GM18873 (cell line): ENCODE results near the gene ARL4D.
"Not testable (repeated sequence)": the region's sequence is repeated elsewhere in the genome, so short reads cannot be mapped to it uniquely, and the experiment has no call there.

Experiments used
- ATAC-seq: cut with Tn5 transposase; IDR thresholded peaks from one replicate; pipeline ENCODE4 v1.9.1; 2021; ENCODE audit warnings: mild to moderate bottlenecking, moderate library complexity, moderate number of reproducible peaks; ENCODE audit not compliant: unreplicated experiment, low FRiP score

The ARL4D gene

DNA sequence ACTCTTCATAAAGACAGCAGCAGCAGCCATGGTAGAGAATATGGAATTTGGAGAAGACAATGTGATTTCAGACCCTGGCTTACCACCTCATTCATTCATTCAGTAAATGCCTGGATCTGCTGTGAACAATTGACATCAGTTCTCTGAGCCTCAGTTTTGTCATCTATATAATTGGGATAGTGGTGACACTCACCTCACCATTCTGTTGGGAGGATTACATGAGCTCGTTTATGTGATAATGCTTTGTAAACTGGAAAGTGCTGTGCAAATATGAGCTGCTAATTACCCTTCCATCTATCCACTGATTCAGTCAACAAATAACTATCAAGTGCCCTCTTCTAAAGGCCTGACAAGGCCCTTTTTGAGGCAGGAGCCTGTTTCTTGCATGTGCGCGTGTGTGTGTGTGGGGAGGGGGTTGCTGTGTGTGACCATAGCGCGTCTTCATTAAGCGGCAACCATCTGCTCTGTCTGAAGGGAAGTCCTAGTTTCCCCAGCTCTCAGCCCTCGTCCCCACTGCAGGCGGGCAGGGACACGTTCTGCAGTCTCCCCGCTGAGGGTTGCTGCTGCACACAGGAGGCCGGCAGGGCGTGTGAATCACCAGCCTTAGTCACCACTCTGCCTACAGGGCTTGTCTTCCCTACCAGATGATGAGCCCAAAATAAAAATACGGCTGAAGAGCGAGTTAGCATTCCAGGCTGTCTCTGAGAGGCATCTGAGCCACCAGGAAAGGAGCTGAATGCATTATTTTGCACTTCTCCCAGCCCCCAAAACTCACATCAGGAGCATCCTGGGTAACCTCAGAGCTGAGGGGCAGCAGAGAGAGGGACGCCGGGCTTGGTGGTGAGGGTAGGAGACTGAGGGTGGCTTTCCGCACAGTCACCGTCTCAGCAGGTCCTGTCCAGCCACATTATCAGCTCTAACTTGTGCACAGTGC, 19.9 kb downstream of the ARL4D start:
- no peak for ATAC-seq

DNA sequence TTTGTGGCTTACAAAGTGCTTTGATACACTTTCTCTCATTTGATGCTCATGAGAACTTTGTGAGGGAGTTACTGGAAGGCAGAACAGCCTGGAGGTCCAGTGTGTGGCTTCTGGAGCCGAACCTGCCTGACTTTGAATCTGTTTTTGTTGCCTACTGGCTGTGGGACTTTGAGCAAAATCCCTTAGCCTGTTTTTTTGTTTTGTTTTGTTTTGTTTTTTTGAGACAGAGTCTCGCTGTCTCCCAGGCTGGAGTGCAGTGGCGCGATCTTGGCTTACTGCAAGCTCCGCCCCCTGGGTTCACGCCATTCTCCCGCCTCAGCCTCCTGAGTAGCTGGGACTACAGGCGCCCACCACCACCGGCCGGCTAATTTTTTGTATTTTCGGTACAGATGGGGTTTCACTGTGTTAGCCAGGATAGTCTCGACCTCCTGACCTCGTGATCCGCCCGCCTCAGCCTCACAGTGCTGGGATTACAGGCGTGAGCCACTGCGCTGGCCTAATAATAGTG, 20.6 kb downstream of the ARL4D start:
- not testable (repeated sequence) for ATAC-seq

DNA sequence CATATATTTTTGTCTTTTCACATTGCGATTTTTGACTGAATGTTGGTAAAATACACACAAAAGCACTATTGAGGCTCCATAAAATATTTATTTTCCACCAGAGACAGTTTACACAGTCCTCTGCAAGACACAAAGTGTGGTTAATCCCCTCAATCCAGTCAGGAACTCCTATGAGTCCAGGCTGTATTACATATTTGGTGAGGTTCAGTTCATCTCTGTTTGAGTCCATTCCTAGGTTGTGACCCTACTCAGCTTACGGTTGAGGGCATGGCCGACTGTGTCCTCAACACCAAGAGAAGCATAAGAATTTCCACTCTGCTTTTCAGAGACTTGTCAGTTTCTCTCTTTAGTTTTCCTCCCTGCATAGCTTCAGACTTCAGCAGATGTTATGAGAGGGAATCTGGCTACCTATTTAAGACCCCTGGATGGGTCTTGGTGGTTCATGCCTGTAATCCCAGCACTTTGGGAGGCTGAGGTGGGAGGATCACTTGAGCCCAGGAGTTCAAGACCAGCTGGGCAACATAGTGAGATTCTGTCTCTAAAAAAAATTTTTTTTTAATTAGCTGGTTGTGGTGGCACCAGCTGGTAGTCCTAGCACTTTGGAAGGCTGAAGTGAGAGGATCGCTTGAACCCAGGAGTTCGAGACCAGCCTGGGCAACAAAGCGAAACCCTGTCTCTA, 25.1 kb downstream of the ARL4D start:
- ATAC-seq: no peak

DNA sequence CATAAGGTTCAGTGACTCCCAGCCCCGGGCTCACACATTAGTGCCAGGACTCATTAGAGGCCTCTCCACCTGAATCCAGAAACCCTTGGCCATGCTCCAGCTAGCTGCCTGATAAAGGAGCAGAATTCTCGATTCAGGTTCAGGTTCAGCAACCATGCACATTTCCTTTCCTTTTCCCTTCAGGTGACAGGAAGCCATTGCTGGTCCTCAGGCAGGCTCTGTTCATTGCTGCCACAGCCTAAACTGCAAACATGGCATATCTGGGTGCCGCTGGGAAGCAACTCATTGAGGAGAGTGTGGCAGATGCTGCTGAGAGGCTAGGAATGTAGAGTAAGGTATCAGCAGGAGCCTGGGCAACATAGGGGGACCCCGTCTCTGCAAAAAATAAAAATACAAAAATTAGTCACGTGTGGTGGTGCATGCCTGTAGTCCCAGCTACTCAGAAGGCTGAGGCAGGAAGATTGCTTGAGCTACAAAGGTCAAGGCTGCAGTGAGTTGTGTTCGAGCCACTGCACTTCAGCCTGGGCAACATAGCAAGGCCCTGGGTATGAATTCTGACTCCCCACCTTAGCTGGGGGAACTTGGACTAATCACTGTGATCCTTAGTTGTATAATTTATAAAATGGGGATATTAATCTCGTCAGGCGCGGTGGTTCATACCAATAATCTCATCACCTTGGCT, 28.7 kb downstream of the ARL4D start:
- ATAC-seq: no peak

DNA sequence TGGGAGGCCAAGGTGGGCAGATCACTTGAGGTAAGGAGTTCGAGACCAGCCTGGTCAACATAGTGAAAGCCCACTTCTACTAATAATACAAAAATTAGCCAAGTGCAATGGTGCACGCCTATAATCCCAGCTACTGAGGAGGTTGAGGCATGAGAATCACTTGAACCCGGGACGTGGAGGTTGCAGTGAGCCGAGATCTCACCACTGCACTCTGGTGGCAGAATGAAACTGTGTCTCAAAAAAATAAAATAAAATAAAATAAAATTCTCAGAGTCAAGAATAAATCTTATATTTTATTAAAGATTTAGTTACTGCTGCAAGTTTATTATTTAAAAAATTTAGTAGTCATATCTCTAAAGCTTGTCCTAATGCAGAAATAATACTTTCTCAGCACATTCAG, 29.7 kb downstream of the ARL4D start:
- no peak for ATAC-seq

GRCh38 chr17:43430936-43431713, 32.3 kb downstream of the ARL4D start:
- ATAC-seq: no peak

DNA sequence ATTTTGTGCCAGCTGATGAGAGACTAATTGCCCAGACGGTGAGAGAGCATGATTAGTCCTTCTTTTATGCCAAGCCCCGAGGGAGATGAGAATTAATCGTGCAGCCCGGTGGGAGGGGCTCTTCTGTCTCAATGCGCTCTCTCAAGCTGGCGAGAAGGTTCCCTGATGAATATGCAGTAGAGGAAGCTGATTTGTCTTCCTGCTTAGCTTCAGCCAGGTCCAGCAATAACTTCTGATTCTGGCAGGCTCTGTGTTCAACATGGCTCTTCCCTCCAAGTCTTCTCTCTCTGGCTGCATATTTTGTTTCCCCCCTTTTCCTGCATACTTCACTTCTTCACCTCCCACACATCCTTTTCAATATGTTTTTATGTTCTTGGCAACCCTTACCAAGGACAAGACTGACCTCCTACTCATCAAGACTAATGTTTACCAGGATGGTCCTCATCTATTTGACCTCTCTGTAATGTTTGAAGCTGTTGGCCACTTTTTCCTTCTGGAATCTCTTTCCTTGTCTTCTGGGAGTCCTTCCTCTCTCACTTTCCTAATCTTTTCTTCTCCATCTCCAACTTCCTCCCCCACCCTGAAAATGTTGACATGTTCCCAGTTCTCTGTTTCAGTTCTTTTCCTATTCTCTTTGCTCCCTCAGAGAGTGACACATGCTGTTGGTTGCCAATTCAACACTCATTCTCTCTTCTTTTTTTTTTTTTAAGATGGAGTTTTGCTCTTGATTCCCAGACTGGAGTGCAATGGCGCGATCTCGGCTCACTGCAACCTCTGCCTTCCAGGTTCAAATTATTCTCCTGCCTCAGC, 33.1 kb downstream of the ARL4D start:
- ATAC-seq: no peak

- ATAC-seq: no peak
Measured at GRCh38 chr17:43434902-43435319, 36.1 kb downstream of the ARL4D start.

GRCh38 chr17:43437756-43438155, 39.0 kb downstream of the ARL4D start:
- ATAC-seq: no peak

GRCh38 chr17:43438626-43439025, 39.8 kb downstream of the ARL4D start:
- no peak for ATAC-seq

GRCh38 chr17:43439041-43439440, 40.2 kb downstream of the ARL4D start:
- no peak for ATAC-seq

- no peak for ATAC-seq
Measured at GRCh38 chr17:43442711-43443110, 43.9 kb downstream of the ARL4D start.

DNA sequence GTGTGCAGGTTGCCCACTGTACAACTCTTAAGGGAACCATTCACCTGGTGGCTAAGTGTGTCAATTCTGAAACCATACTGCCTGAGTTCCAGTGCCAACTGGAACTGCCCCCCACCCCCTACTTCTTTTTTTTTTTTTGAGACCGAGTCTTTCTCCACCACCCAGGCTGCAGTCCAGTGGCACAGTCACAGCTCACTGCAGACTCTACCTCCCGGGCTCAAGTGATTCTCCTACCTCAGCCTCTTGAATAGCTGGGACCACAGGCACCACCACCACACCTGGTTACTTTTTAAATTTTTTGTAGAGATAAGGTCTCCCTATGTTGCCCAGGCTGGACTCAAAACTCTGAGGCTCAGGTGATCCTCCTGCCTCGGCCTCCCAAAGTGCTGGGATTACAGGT, 44.6 kb downstream of the ARL4D start:
- no peak for ATAC-seq

DNA sequence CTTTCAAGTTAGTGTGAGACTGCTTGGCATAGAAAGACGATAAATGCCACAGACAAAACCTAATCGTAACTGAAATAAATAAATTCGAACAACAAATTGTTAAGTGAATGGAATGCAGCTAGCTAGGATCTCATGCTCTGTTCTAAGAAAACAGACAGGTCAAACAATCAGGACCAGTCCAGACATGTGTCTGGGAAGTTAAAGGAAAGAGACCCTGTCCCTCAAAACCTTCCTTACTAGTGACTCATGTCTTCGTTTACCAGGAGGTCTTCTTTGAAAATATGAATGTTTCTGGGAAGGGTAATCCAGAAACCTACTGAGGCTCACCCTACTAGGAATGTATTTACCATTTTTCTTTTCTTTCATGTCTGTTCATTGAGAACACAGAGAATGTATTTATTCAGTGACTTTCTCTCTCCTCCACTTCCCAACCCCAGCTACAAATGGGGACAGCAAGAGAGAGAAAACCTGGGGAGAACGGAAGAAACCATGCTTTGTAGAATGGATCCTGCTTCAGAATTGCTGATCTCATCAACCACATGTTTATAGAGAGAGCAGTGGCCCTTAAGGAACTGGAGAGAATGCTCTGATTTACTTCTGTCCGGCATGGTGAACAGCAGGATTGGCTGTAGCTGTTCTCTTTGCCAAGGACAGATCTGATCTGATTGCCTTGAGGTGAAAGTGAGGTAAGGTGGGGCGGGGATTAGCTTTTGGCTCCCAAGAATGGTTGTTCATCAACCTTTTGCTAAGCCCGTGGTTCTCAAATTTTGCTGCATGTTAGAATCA, 45.6 kb downstream of the ARL4D start:
- ATAC-seq: no peak

GRCh38 chr17:43445009-43445589, 46.3 kb downstream of the ARL4D start:
- ATAC-seq: no peak

GRCh38 chr17:43446773-43447172, 48.0 kb downstream of the ARL4D start:
- ATAC-seq: no peak

DNA sequence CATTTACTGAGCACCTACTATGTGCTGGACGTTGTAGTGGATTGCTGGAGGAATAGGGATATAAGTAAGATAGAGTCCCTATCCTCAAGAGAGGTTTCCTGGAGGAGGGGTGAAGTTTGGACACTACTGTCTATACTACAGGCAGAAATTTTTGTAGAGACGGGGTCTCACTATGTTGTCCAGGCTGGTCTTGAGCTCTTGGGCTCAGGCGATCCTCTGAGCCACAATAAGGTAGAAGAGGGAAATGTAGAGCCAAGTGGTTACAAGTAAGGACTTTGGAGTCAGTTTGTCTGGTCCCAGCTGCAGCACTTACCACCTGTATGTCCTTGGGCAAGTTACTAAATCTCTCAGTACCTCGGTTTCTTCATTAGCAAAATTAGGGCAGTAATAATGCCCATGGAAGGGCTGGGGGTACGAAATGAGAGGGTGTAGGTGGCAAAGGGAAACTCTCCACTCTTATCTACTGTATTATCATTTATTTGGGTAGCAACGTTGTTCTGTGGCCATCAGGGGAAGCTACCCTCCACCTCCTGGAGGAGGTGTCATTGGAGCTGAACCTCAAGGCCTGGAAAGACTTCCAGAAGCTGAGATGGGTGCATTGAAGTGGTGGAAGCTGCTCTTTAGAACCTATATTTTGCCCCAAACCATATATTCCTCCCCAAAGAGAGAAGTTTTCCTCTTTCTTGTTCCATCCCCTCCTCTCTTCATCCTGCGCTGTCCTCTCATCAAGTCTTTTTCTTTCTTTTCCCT, 50.1 kb downstream of the ARL4D start:
- ATAC-seq: no peak
